CD4-positive, CD25-positive, alpha-beta regulatory T cell (primary cell): Measurements from ENCODE around the gene SH3GL1. TPM values are rescaled to one million over a fixed set of nuclear protein-coding genes. Genes with fewer than 3 reads are reported as not detected.

Source experiments
- ATAC-seq, 2 donors: fragments of 150-1000 bp; cut with Tn5 transposase; one replicate each; pipeline ENCODE4 v1.10.0; 2021; ENCODE audit warnings: low read depth in 2 of 2, moderate number of reproducible peaks in 2 of 2, moderate library complexity in 1 of 2
- DNase-seq, 3 donors: peaks; one replicate each; pipeline versions ENCODE4 v3.0.0 to v3.0.0-alpha.2; 2012 to 2022; ENCODE audit warnings: mixed read lengths in 1 of 3
- H3K27ac ChIP-seq: one replicate; pipeline ENCODE4 v1.7.0; 2013; ENCODE audit warnings: mild to moderate bottlenecking, low read length; ENCODE audit not compliant: insufficient read depth, poor library complexity, severe bottlenecking
- H3K27me3 ChIP-seq: one replicate; pipeline ENCODE4 v1.7.0; 2013; ENCODE audit warnings: low read length; ENCODE audit not compliant: control insufficient read depth, insufficient read depth
- H3K36me3 ChIP-seq: one replicate; pipeline ENCODE4 v1.7.0; 2013; ENCODE audit warnings: mild to moderate bottlenecking, low read length, moderate library complexity; ENCODE audit not compliant: control insufficient read depth, insufficient read depth
- H3K4me1 ChIP-seq: 2 replicates; pipeline ENCODE4 v1.7.0; 2013; ENCODE audit warnings: mild to moderate bottlenecking, low read length; ENCODE audit not compliant: insufficient read depth, control insufficient read depth, poor library complexity, severe bottlenecking
- H3K4me3 ChIP-seq: one replicate; pipeline ENCODE4 v1.7.0; 2013; ENCODE audit warnings: low read depth, mild to moderate bottlenecking, low read length, moderate library complexity
- H3K9me3 ChIP-seq, 2 experiments: 1 replicate in 1 of 2; 2 replicates in 1 of 2; pipeline ENCODE4 v1.7.0; 2013; ENCODE audit warnings: low read length in 2 of 2, mild to moderate bottlenecking in 1 of 2, moderate library complexity in 1 of 2; ENCODE audit not compliant: control insufficient read depth in 2 of 2
- H3K27ac Mint-ChIP-seq, 3 donors: one replicate each; pipeline ENCODE4 v1.8.0; 2020 to 2022; ENCODE audit warnings: mild to moderate bottlenecking in 3 of 3, mixed read lengths in 3 of 3, moderate library complexity in 2 of 3
- H3K27me3 Mint-ChIP-seq: one replicate; pipeline ENCODE4 v1.8.0; 2022; ENCODE audit warnings: mild to moderate bottlenecking, mixed read lengths
- H3K36me3 Mint-ChIP-seq: one replicate; pipeline ENCODE4 v1.8.0; 2020; ENCODE audit warnings: mixed read lengths
- H3K4me1 Mint-ChIP-seq, 4 donors: one replicate each; pipeline ENCODE4 v1.8.0; 2020 to 2022; ENCODE audit warnings: mixed read lengths in 4 of 4, mild to moderate bottlenecking in 1 of 4
- H3K4me3 Mint-ChIP-seq, 4 donors: one replicate each; pipeline ENCODE4 v1.8.0; 2020 to 2022; ENCODE audit warnings: mild to moderate bottlenecking in 4 of 4, mixed read lengths in 4 of 4, moderate library complexity in 3 of 4
- H3K9me3 Mint-ChIP-seq, 7 donors: one replicate each; pipeline ENCODE4 v1.8.0; 2020 to 2022; ENCODE audit warnings: mixed read lengths in 7 of 7, mild to moderate bottlenecking in 3 of 7, moderate library complexity in 2 of 7
- polyA plus RNA-seq, 4 donors: library from polyadenylated mRNA; unstranded; fragments of 300-500 nt; fragmentation: Illumina TruSeq; gene quantifications; one replicate each; pipeline ENCODE4 v1.2.3, GENCODE V29; 2021
- total RNA-seq: library from RNA; stranded (reverse); gene quantifications from one replicate; pipeline ENCODE4 v1.2.3, GENCODE V29; 2022

The SH3GL1 gene
- total and polyA plus RNA-seq, 5 donors from 2014 or later = 13.4 to 54.0 (median 18.1) TPM

- no peaks in the 10 kb centered on the region for H3K4me1 Mint-ChIP-seq
- H3K27ac Mint-ChIP-seq = peak overlapping the region in 1 of 3 donors; percentile 69
Observed at GRCh38 chr19:4429771-4430171, 29.4 kb upstream of the SH3GL1 start.

GRCh38 chr19:4429256-4429655, 28.9 kb upstream of the SH3GL1 start:
- no peak overlapping the region for H3K27ac Mint-ChIP-seq
- no peak overlapping the region for H3K4me3 Mint-ChIP-seq
- no peaks in the 10 kb centered on the region for H3K9me3 ChIP-seq
- no peak for ATAC-seq
- H3K27me3 ChIP-seq = no peaks in the 10 kb centered on the region
- H3K9me3 Mint-ChIP-seq = no peaks in the 10 kb centered on the region
- H3K27ac ChIP-seq = no peak overlapping the region
- no peak overlapping the region for H3K4me3 ChIP-seq
- no peaks in the 10 kb centered on the region for H3K27me3 Mint-ChIP-seq
- no peaks in the 10 kb centered on the region for H3K4me1 Mint-ChIP-seq
- no peak for DNase-seq
- H3K36me3 Mint-ChIP-seq = peaks cover 27% of the 10 kb centered on the region
- H3K4me1 ChIP-seq = no peaks in the 10 kb centered on the region
- H3K36me3 ChIP-seq = peaks cover 19% of the 10 kb centered on the region

More at GRCh38 chr19:4429771-4430171, 29.4 kb upstream of the SH3GL1 start:
- H3K36me3 Mint-ChIP-seq = peaks cover 32% of the 10 kb centered on the region
- H3K4me3 Mint-ChIP-seq = no peak overlapping the region
- Histone ChIP-seq H3K27me3 (no peaks in the 10 kb centered on the region), H3K4me3 (no peak overlapping the region), H3K9me3 (no peaks in the 10 kb centered on the region), H3K36me3 (peaks cover 22% of the 10 kb centered on the region), H3K27ac (no peak overlapping the region), H3K4me1 (no peaks in the 10 kb centered on the region)
- H3K27me3 Mint-ChIP-seq = no peaks in the 10 kb centered on the region
- no peaks in the 10 kb centered on the region for H3K9me3 Mint-ChIP-seq
- ATAC-seq = no peak
- DNase-seq = no peak

- Mint-ChIP-seq H3K27ac (peak overlapping the region in 1 of 3 donors; percentile 63), H3K4me1 (no peaks in the 10 kb centered on the region), H3K4me3 (no peak overlapping the region), H3K9me3 (no peaks in the 10 kb centered on the region), H3K36me3 (peaks cover 29% of the 10 kb centered on the region), H3K27me3 (no peaks in the 10 kb centered on the region)
- H3K9me3 ChIP-seq = no peaks in the 10 kb centered on the region
- H3K27me3 ChIP-seq = no peaks in the 10 kb centered on the region
- H3K4me1 ChIP-seq = no peaks in the 10 kb centered on the region
- H3K27ac ChIP-seq = no peak overlapping the region
- no peak for DNase-seq
- ATAC-seq = no peak
- H3K4me3 ChIP-seq = no peak overlapping the region
- H3K36me3 ChIP-seq = peaks cover 19% of the 10 kb centered on the region
Observed at GRCh38 chr19:4428326-4428975, 28.1 kb upstream of the SH3GL1 start.

- H3K9me3 Mint-ChIP-seq = no peaks in the 10 kb centered on the region
- no peak overlapping the region for H3K4me3 ChIP-seq
- no peak overlapping the region for H3K4me3 Mint-ChIP-seq
- no peaks in the 10 kb centered on the region for H3K27me3 Mint-ChIP-seq
- DNase-seq = no peak
- H3K27me3 ChIP-seq = no peaks in the 10 kb centered on the region
- H3K27ac ChIP-seq = no peak overlapping the region
- no peaks in the 10 kb centered on the region for H3K9me3 ChIP-seq
- H3K4me1 ChIP-seq = no peaks in the 10 kb centered on the region
- ATAC-seq = no peak
- peak overlapping the region in 2 of 3 donors; percentile 20 to 52 for H3K27ac Mint-ChIP-seq
- H3K4me1 Mint-ChIP-seq = no peaks in the 10 kb centered on the region
- H3K36me3 Mint-ChIP-seq = peaks cover 28% of the 10 kb centered on the region
- peaks cover 26% of the 10 kb centered on the region for H3K36me3 ChIP-seq
Observed at GRCh38 chr19:4425537-4425936, 25.2 kb upstream of the SH3GL1 start.

- Histone ChIP-seq H3K4me1 (no peaks in the 10 kb centered on the region), H3K27me3 (no peaks in the 10 kb centered on the region), H3K36me3 (peaks cover 15% of the 10 kb centered on the region), H3K9me3 (no peaks in the 10 kb centered on the region), H3K27ac (no peak overlapping the region), H3K4me3 (no peak overlapping the region)
- H3K9me3 Mint-ChIP-seq = no peaks in the 10 kb centered on the region
- no peaks in the 10 kb centered on the region for H3K4me1 Mint-ChIP-seq
- peaks cover 18% of the 10 kb centered on the region for H3K36me3 Mint-ChIP-seq
- no peaks in the 10 kb centered on the region for H3K27me3 Mint-ChIP-seq
- peak overlapping the region in 1 of 3 donors; percentile 32 for H3K27ac Mint-ChIP-seq
- H3K4me3 Mint-ChIP-seq = no peak overlapping the region
- no peak for DNase-seq
- no peak for ATAC-seq
Observed at GRCh38 chr19:4423416-4424126, 23.2 kb upstream of the SH3GL1 start.

GRCh38 chr19:4416268-4416667, 15.9 kb upstream of the SH3GL1 start:
- Mint-ChIP-seq H3K27ac (peak overlapping the region in 1 of 3 donors; percentile 71), H3K9me3 (peaks cover 0 to 1% (median 0%) of the 10 kb centered on the region in 7 donors), H3K4me3 (no peak overlapping the region), H3K27me3 (no peaks in the 10 kb centered on the region), H3K4me1 (peaks cover 0 to 5% (median 1%) of the 10 kb centered on the region in 4 donors), H3K36me3 (peaks cover 15% of the 10 kb centered on the region)
- DNase-seq (no peak), ATAC-seq (no peak)
- Histone ChIP-seq H3K9me3 (no peaks in the 10 kb centered on the region), H3K4me1 (no peaks in the 10 kb centered on the region), H3K27me3 (no peaks in the 10 kb centered on the region), H3K4me3 (no peak overlapping the region), H3K27ac (no peak overlapping the region), H3K36me3 (peaks cover 5% of the 10 kb centered on the region)

- no peak for DNase-seq
- Mint-ChIP-seq H3K27me3 (no peaks in the 10 kb centered on the region), H3K36me3 (peaks cover 15% of the 10 kb centered on the region), H3K4me1 (peaks cover 0 to 5% (median 1%) of the 10 kb centered on the region in 4 donors), H3K27ac (no peak overlapping the region), H3K4me3 (no peak overlapping the region), H3K9me3 (peaks cover 0 to 1% (median 0%) of the 10 kb centered on the region in 7 donors)
- Histone ChIP-seq H3K27ac (no peak overlapping the region), H3K36me3 (peaks cover 10% of the 10 kb centered on the region), H3K9me3 (no peaks in the 10 kb centered on the region), H3K4me3 (no peak overlapping the region), H3K27me3 (no peaks in the 10 kb centered on the region), H3K4me1 (no peaks in the 10 kb centered on the region)
- no peak for ATAC-seq
Observed at GRCh38 chr19:4415352-4415751, 15.0 kb upstream of the SH3GL1 start.
